Uterus (tissue), 4 donors: ENCODE data around the gene NCAM1. TPM values are rescaled to one million over a fixed set of nuclear protein-coding genes. Genes with fewer than 3 reads are reported as not detected.

Experiments
- DNase-seq, 2 donors: peaks; one replicate each; pipeline ENCODE4 v3.0.0-alpha.2; 2019 to 2020
- H3K27ac ChIP-seq, 2 donors: fragments of 200-600 bp; sonication (generic); 1 replicate in 1 of 2; 2 replicates in 1 of 2; pipeline ENCODE4 v1.5.1; 2016 to 2018
- H3K27me3 ChIP-seq, 2 donors: fragments of 200-600 bp; sonication (generic); one replicate each; pipeline ENCODE4 v1.5.1; 2018 to 2019; ENCODE audit warnings: control low read depth in 1 of 2
- H3K36me3 ChIP-seq, 2 donors: fragments of 200-600 bp; sonication (generic); one replicate each; pipeline ENCODE4 v1.5.1; 2019; ENCODE audit warnings: control low read depth in 1 of 2
- H3K4me1 ChIP-seq, 2 donors: fragments of 200-600 bp; sonication (generic); one replicate each; pipeline ENCODE4 v1.5.1; 2018 to 2019; ENCODE audit warnings: control low read depth in 1 of 2
- H3K4me3 ChIP-seq, 2 donors: fragments of 200-600 bp; sonication (generic); 1 replicate in 1 of 2; 2 replicates in 1 of 2; pipeline ENCODE4 v1.5.1; 2018 to 2019; ENCODE audit warnings: mild to moderate bottlenecking in 1 of 2
- H3K9me3 ChIP-seq, 2 donors: fragments of 200-600 bp; sonication (generic); one replicate each; pipeline ENCODE4 v1.5.1; 2019; ENCODE audit warnings: control low read depth in 1 of 2
- CTCF ChIP-seq, 4 experiments: fragments of 200-600 bp in 2 of 4; fragments of 450-650 bp in 2 of 4; sonication (generic) in 2 of 4; IDR thresholded peaks; one replicate each; pipeline ENCODE4 v1.5.1; 2016 to 2019; ENCODE audit warnings: antibody characterized with exemption in 4 of 4, mild to moderate bottlenecking in 2 of 4, moderate library complexity in 1 of 4
- POLR2A ChIP-seq, 2 donors: fragments of 450-650 bp; IDR thresholded peaks; one replicate each; pipeline ENCODE4 v1.6.1; 2016; ENCODE audit warnings: antibody characterized with exemption in 2 of 2, mild to moderate bottlenecking in 1 of 2, moderate library complexity in 1 of 2
- intact Hi-C: fragments of 100-400 bp; cut with DNase I; formaldehyde crosslinking; loops from one replicate; pipeline ENCODE4 v1.15.1; 2023; ENCODE audit warnings: low total_unique reads
- total RNA-seq, 4 donors: library from RNA; depleted of rRNA in 3 of 4; stranded (reverse); fragments of >200 nt in 3 of 4; gene quantifications; one replicate each; pipeline versions ENCODE4 v1.1.0 to v1.2.4, GENCODE V29; 2014 to 2023
- donor health status: DM: yes; HTN: yes; CAD: no.

Gene NCAM1
- total RNA-seq, 4 donors from 2014 or later = 54.4 to 210 (median 171) TPM

GRCh38 chr11:113240790-113241635 lies 279.8 kb downstream of the NCAM1 start:
- Histone ChIP-seq H3K9me3 (no peaks in the 10 kb centered on the region), H3K36me3 (no peaks in the 10 kb centered on the region), H3K4me1 (no peaks in the 10 kb centered on the region), H3K4me3 (no peak overlapping the region), H3K27me3 (no peaks in the 10 kb centered on the region), H3K27ac (no peak overlapping the region)
- no peak for DNase-seq
- TF ChIP-seq CTCF (IDR thresholded peaks at IDR 0.05) = no peak
- no peak for TF ChIP-seq POLR2A (IDR thresholded peaks at IDR 0.05)
- intact Hi-C loops = no loop called here

DNA sequence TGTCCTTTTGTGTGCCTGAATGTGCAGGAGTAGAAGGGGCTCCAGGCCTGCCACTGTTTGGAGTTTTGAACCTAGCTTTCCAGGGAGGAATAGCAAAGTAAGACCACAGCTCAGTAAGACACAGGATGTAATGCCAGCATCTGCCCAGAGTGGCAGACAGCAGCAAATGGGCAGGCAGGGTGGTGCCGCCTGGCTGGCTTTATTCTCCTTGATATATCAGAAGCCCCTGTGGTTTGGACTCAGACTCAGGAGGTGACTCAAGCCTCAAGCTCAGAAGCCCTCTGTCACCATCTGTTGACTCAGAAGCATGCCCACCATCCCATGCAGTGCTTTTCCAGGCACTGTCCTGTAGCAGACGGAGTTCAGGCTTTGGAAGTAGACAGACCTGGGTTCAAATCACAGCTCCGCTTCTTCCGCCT lies 280.4 kb downstream of the NCAM1 start:
- H3K4me3 ChIP-seq = no peak overlapping the region
- intact Hi-C loops = no loop called here
- H3K4me1 ChIP-seq = no peaks in the 10 kb centered on the region
- no peak overlapping the region for H3K27ac ChIP-seq
- H3K27me3 ChIP-seq = no peaks in the 10 kb centered on the region
- H3K36me3 ChIP-seq = no peaks in the 10 kb centered on the region
- H3K9me3 ChIP-seq = no peaks in the 10 kb centered on the region
- TF ChIP-seq CTCF (IDR thresholded peaks at IDR 0.05) (no peak), POLR2A (IDR thresholded peaks at IDR 0.05) (no peak)
- no peak for DNase-seq

GRCh38 chr11:113242060-113242459 lies 280.8 kb downstream of the NCAM1 start:
- no peaks in the 10 kb centered on the region for H3K27me3 ChIP-seq
- no peaks in the 10 kb centered on the region for H3K4me1 ChIP-seq
- intact Hi-C loops = no loop called here
- H3K27ac ChIP-seq = peak overlapping the region; percentile 65 to 78
- H3K4me3 ChIP-seq = no peak overlapping the region
- no peaks in the 10 kb centered on the region for H3K36me3 ChIP-seq
- DNase-seq = no peak
- H3K9me3 ChIP-seq = no peaks in the 10 kb centered on the region
- TF ChIP-seq CTCF (IDR thresholded peaks at IDR 0.05) = no peak
- TF ChIP-seq POLR2A (IDR thresholded peaks at IDR 0.05) = no peak

- intact Hi-C loops = no loop called here
- no peak for TF ChIP-seq CTCF (IDR thresholded peaks at IDR 0.05)
- no peak for TF ChIP-seq POLR2A (IDR thresholded peaks at IDR 0.05)
- H3K27ac ChIP-seq = peak overlapping the region; percentile 65 to 78
- peak overlapping the region; percentile 24 for H3K4me3 ChIP-seq
- DNase-seq = peak; percentile 26 to 33
- H3K4me1 ChIP-seq = no peaks in the 10 kb centered on the region
- H3K27me3 ChIP-seq = no peaks in the 10 kb centered on the region
- H3K9me3 ChIP-seq = no peaks in the 10 kb centered on the region
- H3K36me3 ChIP-seq = no peaks in the 10 kb centered on the region
These were observed 281.7 kb downstream of the NCAM1 start for GRCh38 chr11:113242767-113243397.

DNA sequence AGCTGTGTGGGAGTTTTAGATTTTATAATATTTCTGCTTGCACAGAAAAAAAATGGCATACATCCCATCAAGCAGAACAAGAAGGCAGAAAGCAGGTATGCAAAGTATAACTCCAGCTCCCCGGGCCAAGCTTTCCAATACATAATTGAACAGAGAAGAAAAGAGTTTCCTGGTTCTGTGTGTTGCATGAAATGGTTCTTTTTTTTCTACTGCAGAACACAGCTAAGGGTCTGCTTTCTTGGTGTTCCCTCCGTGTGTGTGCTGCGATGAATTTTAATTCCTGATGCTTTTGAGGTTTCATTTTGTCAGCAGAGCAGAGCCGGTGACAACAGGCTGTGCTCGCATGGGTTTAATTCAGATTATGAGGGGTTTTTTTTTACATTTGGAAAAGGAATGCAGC lies 282.5 kb downstream of the NCAM1 start:
- no peak overlapping the region for H3K4me3 ChIP-seq
- intact Hi-C loops = no loop called here
- TF ChIP-seq CTCF (IDR thresholded peaks at IDR 0.05) (no peak), POLR2A (IDR thresholded peaks at IDR 0.05) (no peak)
- H3K27ac ChIP-seq = peak overlapping the region; percentile 65 to 78
- H3K4me1 ChIP-seq = no peaks in the 10 kb centered on the region
- no peak for DNase-seq
- H3K27me3 ChIP-seq = no peaks in the 10 kb centered on the region
- H3K36me3 ChIP-seq = no peaks in the 10 kb centered on the region
- H3K9me3 ChIP-seq = no peaks in the 10 kb centered on the region
